Esophagus muscularis mucosa (tissue), 4 donors: ENCODE results near the gene PTPRQ.

Experiments used
- EP300 ChIP-seq: sonication (generic); formaldehyde crosslinking; IDR thresholded peaks from one replicate; pipeline ENCODE4 v1.6.1; 2017; ENCODE audit warnings: antibody characterized with exemption
- POLR2A ChIP-seq: fragments of 450-650 bp; IDR thresholded peaks from one replicate; pipeline ENCODE4 v1.6.1; 2017; ENCODE audit warnings: antibody characterized with exemption, moderate library complexity, mild to moderate bottlenecking, low read depth
- POLR2AphosphoS5 ChIP-seq, 2 donors: sonication (generic); formaldehyde crosslinking; IDR thresholded peaks; one replicate each; pipeline ENCODE4 v1.6.1; 2017; ENCODE audit warnings: antibody characterized with exemption in 2 of 2
- TF ChIP-seq, protein P1 (sequence below), 3 experiments: fragments of 200-600 bp in 2 of 3; fragments of 450-650 bp in 1 of 3; sonication (generic) in 2 of 3; IDR thresholded peaks; one replicate each; pipeline ENCODE4 v1.5.1; 2017 to 2019; ENCODE audit warnings: antibody characterized with exemption in 3 of 3, mild to moderate bottlenecking in 2 of 3, moderate library complexity in 1 of 3

DNA sequence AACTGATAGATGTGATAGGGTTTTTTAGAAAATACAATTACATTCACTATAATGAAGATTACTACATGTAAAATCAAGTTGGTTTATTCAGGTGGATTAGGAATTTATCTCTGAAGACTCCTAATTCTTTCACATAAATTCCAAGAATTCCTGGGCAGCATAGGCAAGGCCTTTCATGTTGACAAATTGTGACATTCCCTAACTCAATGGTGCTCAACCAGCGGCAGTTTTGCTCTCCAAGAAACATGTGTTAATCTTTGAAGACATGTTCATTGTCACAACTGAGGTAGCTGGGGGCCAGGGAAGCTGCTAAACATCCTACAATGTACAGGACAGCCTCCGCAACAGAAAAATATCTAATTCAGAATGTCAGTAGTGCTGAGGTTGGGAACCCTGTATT is 46.3 kb downstream of the PTPRQ start:
- no peak for TF ChIP-seq POLR2A
- TF ChIP-seq POLR2AphosphoS5 (IDR thresholded peaks at IDR 0.05): no peak
- TF ChIP-seq, protein P1, sequence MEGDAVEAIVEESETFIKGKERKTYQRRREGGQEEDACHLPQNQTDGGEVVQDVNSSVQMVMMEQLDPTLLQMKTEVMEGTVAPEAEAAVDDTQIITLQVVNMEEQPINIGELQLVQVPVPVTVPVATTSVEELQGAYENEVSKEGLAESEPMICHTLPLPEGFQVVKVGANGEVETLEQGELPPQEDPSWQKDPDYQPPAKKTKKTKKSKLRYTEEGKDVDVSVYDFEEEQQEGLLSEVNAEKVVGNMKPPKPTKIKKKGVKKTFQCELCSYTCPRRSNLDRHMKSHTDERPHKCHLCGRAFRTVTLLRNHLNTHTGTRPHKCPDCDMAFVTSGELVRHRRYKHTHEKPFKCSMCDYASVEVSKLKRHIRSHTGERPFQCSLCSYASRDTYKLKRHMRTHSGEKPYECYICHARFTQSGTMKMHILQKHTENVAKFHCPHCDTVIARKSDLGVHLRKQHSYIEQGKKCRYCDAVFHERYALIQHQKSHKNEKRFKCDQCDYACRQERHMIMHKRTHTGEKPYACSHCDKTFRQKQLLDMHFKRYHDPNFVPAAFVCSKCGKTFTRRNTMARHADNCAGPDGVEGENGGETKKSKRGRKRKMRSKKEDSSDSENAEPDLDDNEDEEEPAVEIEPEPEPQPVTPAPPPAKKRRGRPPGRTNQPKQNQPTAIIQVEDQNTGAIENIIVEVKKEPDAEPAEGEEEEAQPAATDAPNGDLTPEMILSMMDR (IDR thresholded peaks at IDR 0.05): no peak
- TF ChIP-seq EP300: no peak
